HG03097 (cell line): Measurements from ENCODE around the gene FBLL1.
"Not testable (repeated sequence)": the region's sequence is repeated elsewhere in the genome, so short reads cannot be mapped to it uniquely, and the experiment has no call there.

ENCODE experiments used
- ATAC-seq: cut with Tn5 transposase; IDR thresholded peaks from one replicate; pipeline ENCODE4 v1.9.1; 2021; ENCODE audit not compliant: unreplicated experiment, low FRiP score

Gene FBLL1

DNA sequence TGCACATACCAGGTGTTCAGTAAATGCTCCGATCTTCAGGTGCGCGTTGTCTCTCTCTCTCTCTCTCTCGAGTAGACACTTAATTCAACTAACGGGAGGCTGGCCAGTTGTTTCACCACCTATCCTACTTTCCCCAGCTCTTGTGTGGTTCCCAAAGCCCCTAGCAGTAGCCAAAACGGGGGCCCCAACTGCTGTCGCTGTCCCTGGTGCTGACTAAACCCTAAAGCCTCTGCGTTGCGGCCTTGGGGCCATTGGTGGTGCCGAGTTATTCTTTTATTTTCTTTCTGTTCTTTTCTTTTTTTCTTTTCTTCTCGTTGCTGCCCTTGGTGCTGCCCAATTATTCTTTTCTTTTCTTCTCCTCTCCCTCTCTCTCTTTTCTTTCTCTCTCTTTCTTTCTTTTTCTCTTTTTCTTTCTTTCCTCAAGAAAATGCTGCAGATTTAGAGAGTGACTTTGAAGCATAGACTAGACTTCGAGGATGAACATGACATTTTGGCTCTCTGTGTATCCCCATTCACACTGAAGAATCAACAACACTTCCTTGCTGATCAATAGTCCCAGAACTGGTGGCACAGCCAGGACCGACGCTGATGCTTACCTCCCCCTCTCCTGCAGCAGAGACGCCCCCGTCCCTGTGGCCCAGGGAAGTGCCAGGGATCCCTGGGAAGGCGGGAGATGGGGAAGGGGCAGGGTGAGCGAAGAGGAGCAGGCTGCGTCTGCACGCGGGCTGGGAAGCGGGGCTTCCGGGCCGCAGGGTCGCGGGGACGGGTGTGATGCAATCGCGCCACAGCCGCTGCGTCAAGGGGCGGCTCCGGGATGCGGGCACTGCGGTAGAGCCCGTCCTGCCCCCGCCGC is at the start of gene FBLL1:
TSS of gene FBLL1 (plus strand) at position 785 of the 853 bp plus-strand sequence. CDS start 200 bp downstream, outside the sequence.
- ATAC-seq = no peak

DNA sequence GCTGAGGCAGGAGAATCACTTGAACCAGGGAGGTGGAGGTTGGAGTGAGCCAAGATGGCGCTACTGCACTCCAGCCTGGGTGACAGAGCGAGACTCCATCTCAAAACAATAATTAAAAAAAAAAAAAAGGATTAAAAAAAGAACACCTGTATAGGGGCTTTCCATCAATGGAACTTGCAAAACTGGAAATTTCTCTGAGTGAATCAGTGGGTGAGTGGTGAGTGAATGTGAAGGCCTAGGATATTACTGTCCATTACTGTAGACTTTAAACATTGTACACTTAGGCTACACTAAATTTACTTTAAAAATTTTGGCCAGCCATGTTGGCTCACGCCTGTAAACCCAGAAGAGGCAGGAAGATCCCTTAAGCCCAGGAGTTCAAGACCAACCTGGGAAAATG is 48.5 kb upstream of the FBLL1 start:
- ATAC-seq = no peak

DNA sequence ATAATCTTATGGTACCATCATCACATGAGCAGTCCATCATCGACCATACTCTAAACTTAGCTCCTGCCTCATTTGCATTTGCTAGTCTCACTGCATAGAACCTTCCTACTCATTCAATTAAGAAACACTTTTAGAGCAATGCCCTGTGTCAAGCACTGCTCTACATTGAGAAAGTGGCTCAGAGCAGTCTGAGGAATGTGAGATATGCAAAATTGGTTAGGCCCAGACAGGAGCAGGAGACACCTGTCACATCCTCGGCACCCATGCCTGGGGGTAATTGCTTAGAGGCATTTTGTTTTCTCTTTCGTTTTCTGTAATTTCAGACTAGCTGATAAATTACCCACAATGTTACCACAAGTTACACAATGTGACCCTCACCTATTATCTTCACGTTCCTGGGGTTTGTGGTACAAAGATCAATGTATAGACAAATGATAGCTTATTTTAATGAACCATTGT is 47.7 kb upstream of the FBLL1 start:
- ATAC-seq = peak; percentile 94

DNA sequence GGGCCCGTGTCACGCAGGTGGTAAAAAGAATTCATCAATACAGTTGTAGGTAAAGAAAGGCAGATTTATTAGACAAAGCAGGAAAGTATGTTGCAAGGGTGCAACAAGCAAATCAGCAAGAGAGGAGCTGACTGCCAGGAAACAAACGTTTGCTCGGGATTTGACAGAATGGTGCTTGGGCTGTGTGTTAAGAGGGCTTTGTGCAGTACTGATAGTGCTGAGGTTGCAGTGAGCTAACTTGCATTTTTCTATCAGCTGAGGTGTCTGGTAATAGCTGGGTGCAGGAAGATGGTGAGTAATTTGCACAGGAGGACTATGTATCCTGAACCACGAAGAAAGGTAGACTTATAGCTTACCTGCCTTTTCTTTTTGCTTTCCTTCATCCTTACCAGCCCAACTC is 46.7 kb upstream of the FBLL1 start:
- ATAC-seq = no peak

DNA sequence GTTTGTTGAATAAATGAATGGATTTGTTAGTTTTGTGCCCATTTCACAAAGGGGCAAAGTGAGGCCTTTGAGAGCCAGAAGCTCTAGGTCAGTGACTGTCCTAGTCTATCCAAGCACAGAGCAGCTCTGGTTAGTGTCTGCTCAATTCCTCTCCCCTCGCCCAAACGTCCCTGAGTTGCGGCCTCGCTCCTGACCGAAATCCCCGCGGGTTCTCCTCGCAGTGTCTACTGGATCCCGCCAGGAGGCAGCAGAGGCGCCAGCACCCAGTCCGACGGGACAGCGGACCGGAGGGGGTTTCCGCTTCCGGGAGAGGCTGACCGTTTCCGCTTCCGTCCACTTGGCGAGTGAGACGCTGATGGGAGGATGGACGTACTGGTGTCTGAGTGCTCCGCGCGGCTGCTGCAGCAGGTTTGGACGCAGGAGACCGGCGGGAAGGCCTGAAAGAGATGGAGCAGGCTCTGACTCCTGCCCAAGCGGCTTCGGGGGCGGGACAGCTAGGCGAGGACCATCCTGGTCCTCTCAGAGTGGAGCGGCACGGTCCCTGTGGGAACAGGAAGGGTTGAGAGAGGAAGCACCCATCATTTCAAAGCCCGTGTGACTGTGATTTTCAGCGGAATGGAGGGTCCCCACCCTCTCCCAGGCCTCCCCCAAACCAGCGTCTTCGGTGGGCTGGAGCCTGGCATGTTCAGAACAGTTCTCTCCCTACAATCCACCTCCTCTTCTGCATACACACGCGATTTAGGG is 42.8 kb upstream of the FBLL1 start, which contains the start of gene RARS1:
TSS of gene RARS1 (plus strand) at position 336 of the 744 bp plus-strand sequence. CDS start at position 364, 28 bp downstream.
- peak; percentile 90 for ATAC-seq

DNA sequence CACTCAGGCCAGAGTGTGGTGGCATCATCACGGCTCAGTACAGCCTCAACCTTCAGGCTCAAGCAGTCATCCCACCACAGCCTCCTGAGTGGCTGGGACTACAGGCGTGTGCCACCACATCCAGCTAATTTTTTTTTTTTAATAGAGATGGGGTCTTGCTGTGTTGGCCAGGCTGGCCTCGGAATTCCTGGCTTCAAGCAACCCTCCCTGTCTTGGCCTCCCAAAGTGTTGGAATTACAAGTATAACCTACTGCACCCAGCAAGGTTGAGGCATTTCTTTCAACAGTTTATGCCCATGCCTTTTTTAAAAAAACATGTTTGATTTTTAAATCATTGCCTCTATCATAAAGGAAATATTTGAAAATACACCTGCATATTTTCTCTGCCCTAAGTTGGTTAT is 40.0 kb upstream of the FBLL1 start:
- ATAC-seq = no peak

DNA sequence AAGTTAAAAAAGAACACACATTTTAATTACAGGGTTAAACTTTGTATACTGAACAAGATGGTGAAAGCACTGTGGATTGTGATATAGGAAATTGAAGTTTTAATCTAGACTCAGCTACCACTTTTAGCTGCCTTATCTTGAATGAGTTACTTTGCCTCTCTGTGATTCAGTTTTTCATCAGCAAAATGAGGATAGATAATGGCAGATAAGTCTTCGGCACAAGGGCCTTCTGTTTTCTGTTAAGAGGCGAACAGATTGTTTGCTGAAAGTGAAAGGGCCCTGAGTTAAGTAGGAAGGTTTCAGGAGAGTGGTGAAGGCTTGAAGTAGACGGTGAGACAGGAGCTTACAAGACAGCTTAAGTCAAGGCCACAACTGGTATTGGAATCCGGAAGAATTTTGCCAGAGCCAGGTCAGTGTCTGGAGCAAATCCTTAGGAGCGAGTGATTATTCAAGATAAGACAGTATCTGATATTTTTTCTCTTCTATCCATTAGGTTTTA is 35.0 kb upstream of the FBLL1 start:
- ATAC-seq = no peak

DNA sequence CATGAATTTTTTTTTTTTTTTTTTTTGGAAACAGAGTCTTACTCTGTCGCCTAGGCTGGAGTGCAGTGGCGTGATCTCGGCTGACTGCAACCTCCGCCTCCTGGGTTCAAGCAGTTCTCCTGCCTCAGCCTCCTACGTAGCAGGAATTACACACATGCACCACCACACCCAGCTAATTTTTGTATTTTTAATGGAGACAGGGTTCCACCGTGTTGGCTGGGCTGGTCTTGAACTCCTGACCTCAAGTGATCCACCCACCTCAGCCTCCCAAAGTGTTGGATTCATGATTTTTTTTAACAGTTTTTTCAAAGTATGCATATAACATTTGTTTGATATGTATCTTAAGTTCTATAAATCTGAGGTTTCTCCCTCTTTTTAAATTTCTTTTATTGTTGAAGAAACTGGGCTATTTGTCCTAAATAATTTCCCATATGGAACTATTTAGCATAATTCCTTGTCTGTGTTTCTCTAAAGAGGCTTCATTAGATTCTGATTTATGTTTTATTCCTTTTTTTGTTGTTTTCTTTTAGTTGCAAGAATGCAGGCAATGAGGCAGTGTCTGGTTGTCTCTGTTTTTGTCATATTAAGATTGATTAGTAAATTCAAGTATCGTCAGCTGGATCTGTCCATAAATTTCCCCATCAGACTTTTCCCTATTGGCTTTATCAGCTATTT is 26.4 kb upstream of the FBLL1 start:
- ATAC-seq = no peak

DNA sequence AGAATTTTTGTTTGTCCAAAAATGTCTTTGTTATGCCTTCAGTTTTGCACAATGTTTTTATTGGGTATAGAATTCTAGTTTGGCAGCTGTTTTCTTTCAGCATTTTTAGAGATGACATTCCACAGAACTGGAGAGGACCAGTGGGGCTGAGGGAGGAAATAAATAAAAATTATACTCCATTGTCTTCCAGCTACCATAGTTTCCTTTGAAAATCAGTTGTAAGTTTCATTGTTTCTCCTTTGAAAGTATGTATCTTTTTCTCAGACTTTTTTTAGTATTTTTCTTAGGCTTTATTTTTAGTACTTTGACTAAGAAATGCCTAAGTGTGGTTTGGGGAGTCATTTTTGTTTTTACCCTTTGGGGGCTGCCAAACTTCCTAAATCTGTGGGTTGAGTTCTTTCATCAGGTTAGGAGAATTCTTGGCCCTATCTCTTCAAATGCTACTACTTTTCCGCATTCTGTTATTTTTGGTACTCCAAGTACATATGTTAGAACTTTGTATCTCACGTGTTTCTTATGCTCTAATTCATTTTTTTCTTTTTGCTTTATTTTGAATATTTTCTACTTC is 15.2 kb upstream of the FBLL1 start:
- no peak for ATAC-seq

DNA sequence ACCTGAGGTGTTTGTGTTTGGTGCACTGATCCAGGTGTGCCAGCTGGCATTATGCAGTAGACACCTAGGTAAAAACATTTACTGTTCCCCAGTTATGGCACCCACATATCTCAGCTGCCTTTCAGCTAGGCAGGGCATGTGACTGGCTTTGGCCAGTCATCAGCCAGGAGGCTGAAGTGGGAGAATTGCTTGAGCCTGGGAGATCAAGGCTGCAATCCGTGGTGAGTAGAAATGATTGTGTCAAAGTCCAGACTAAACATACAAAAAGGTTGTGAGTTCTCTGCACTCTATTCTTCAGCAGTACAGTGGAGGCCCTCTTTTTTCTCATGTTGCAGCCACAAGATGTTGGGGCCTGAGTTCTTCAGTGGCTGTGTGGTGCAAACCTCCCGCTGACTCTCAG is 3.2 kb upstream of the FBLL1 start:
- no peak for ATAC-seq

DNA sequence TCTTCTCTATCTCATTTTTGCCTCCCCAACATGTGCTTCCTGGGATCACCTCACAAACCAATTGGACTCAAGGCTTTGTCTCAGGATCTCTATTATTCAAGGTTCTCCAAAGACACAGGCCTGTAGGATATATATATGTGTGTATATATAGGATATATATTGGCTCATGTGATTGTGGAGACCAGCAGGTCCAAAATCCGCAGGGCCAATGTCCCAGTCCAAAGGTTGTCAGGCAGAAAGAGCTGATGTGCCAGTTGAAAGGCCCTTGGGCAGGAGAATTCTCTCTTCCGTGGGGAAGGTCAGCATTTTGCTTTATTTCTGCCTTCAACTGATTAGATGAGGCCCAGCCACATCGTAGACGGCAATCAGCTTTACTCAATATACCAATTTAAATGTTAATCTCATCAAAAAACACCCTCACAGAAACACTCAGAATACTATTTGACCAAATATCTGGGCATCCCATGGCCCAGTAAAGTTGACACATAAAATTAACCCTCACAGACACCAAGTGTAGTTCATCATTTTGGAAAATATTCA is 1.3 kb upstream of the FBLL1 start:
- no peak for ATAC-seq

DNA sequence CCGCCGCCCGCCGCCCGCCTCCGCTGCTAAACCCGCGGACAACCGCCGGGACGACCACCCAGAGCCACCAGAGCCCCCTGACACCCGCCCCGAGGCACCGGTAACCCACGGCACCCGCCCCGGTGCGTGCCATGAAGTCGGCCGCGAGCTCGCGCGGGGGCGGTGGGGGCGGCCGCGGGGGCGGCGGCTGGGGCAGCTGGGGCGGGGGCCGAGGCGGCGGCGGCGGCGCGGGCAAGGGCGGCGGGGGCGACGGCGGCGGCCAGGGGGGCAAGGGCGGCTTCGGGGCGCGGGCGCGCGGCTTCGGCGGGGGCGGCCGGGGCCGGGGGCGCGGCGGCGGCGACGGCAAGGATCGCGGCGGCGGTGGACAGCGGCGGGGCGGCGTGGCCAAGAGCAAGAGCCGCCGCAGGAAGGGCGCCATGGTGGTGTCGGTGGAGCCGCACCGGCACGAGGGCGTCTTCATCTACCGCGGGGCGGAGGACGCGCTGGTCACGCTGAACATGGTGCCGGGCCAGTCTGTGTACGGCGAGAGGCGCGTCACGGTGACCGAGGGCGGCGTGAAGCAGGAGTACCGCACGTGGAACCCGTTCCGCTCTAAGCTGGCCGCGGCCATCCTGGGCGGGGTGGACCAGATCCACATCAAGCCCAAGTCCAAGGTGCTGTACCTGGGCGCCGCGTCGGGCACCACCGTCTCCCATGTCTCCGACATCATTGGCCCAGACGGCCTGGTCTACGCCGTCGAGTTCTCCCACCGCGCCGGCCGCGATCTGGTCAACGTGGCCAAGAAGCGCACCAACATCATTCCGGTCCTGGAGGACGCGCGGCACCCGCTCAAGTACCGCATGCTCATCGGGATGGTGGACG is 499 bp downstream of the FBLL1 start:
- no peak for ATAC-seq

DNA sequence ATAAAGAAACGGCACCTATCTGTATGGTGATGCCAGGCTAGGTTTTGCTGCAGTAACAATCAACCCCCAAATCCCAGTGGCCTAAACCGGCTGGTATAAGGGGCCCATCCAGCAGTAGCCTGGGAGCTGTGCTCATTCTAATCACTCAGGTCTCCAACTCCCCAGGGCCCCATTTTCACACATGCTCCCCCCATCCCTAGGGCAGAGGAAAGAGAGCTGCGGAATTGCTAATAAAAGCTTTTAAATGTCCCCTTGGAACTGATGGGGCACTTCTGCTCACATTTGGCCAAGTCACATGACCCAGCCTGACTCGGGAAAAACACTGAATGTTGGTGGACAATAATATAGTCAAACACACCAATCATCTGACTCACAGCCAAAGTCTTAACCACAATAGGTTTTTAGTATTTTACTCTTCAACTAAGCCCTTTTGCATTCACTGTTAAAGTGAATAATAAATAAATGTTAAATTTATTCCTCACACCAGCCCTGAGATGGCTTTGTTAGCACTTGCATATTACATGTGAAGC is 1.6 kb downstream of the FBLL1 start:
- ATAC-seq = no peak

DNA sequence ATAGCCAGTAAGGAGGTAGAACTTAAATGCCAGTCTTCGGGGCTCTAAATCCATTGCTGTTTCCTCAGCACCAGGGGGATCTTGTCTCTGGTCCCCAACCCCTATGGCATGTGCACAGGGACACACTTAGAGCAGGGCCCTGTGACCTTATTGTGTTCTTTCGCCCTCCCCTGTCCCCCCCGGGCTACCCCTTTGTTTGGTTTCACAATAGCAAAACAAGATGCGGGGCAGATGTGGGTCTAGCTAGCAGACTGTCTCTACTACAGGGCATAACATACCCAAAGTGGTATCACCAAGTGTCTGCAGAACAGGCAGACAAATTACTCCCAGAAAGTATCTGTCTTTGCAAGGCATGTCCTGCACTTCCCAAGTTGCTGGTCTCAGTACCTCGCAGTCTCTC is 2.1 kb downstream of the FBLL1 start:
- ATAC-seq = no peak

DNA sequence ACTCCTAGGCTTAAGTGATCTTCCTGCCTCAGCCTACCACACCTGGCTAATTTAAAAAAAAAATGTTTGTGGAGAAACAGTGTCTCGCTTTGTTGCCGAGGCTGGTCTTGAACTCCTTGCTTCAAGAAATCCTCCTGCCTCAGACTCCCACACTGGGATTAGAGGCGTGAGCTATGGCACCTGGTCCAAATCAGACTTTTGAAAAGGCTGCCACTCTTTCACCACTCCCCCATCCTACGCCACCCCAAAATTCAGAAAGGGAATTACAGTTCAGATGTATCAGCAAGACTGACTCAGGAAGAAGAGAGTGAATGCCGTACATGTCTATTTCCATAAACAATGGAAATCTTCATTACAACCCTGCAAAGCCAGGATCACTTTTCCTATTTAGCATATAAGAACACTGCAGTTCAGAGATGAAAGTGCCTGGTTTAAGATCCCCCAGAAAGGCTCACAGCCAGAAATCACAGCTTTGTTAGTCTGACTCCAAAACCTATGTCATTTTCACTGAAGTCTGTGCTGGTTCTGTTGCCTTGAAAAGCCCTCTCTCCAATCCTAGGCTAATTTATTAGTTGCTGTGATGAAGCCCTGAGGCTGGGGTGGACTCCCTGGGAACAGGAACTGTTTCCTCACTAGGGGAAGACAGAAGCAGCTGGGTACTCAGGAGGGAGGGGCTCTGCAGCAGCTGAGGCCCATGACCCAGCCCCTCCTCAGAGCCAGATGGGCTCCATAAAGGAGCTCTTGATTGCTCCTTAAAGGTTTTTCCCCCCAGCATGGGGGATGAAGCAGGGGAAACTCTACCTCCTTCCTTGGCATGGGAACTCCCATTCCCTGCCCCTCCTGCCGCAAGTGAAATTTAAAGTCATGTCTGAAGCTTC is 3.1 kb downstream of the FBLL1 start:
- no peak for ATAC-seq

DNA sequence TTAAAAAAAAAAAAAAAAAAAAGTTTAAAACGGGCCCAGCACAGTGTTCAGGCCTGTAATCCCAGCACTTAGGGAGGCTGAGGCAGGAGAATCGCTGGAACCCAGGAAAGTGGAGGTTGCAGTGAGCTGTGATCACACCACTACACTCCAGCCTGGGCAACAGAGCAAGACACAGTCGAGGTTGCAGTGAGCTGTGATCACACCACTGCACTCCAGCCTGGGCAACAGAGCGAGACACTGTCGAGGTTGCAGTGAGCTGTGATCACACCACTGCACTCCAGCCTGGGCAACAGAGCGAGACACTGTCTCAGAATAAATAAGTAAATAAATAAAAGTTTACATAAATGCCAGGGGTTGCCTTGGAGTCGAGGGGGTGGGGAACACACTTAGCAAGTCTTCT is 5.2 kb downstream of the FBLL1 start:
- not testable (repeated sequence) for ATAC-seq

DNA sequence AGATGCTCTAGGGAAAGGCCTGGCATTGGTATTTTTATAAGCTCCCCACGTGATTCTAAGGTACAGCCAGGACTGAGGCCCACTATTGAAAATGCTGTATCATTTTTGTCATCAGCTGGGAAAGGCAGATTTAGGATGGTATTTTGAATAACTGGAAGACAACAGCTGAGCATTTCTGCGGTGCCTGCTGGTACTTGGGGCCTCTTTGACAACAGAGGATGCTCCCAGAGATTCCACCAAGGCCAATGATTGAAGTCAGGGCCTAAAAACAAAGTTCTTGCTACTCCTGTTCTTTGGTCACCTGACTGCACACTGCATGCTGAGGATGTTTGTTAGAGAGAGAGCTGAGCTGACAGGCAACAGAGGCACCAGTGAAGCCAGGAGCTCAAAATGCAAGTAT is 8.1 kb downstream of the FBLL1 start:
- no peak for ATAC-seq

DNA sequence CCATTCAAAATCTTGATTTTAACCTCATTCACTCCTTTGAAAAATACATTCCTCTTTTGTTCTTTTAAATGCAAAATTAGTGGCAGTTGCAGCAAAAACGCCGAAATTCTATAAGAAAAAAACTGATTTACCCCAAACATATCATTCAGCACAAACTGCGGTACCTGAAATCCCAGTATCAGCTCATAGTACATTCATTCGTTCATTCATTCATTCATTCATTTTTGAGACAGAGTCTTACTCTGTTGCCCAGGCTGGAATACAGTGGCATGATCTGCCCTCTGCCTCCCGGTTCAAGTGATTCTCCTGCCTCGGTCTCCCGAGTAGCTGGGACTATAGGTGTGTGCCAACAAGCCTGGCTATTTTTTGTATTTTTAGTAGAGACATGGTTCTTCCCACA is 20.4 kb downstream of the FBLL1 start:
- no peak for ATAC-seq
